Astrocyte of the spinal cord (primary cell): Measurements from ENCODE around the gene PIM1.

Source experiments
- DNase-seq: peaks from one replicate; pipeline ENCODE4 v3.0.0; 2011; ENCODE audit warnings: low read depth, low spot score
- H3K4me3 ChIP-seq: 2 replicates; pipeline ENCODE4 v1.5.1; 2011; ENCODE audit warnings: low read depth, mild to moderate bottlenecking, low read length, moderate library complexity
- CTCF ChIP-seq: IDR thresholded peaks from 2 replicates; pipeline ENCODE4 v1.5.1; 2012; ENCODE audit warnings: low read depth, mild to moderate bottlenecking, low read length, inconsistent platforms
- in situ Hi-C: cut with HindIII; loops from 2 replicates; pipeline ENCODE4 v1.10.0; 2017; ENCODE audit warnings: low sequenced_read_pairs

PIM1 gene

GRCh38 chr6:37174515-37175331 lies 4.8 kb downstream of the PIM1 start:
- H3K4me3 ChIP-seq, result no peak overlapping the region
- TF ChIP-seq CTCF, result no peak
- in situ Hi-C loops, result no loop called here
- no peak for DNase-seq

- H3K4me3 ChIP-seq, result no peak overlapping the region
- no peak for TF ChIP-seq CTCF
- no peak for DNase-seq
- in situ Hi-C loops, result no loop called here
These were observed 5.6 kb downstream of the PIM1 start for GRCh38 chr6:37175332-37176267.

GRCh38 chr6:37176268-37177076 lies 6.5 kb downstream of the PIM1 start:
- no peak for TF ChIP-seq CTCF
- no peak for DNase-seq
- in situ Hi-C loops, result no loop called here
- no peak overlapping the region for H3K4me3 ChIP-seq

GRCh38 chr6:37177077-37177934 lies 7.4 kb downstream of the PIM1 start:
- in situ Hi-C loops, result no loop called here
- no peak for TF ChIP-seq CTCF
- no peak for DNase-seq
- H3K4me3 ChIP-seq, result no peak overlapping the region

GRCh38 chr6:37177935-37178517 lies 8.1 kb downstream of the PIM1 start:
- TF ChIP-seq CTCF, result no peak
- no peak overlapping the region for H3K4me3 ChIP-seq
- in situ Hi-C loops, result no loop called here
- DNase-seq, result no peak
